Measurements from ENCODE around the gene BANP.

Gene BANP

GRCh38 chr16:88070341-88070740, 119.1 kb downstream of the BANP start:
- no peak overlapping the region for H3K18ac ChIP-seq (ENCODE audit: low read depth in 1 of 2, low read length in 2 of 2)
- H2BK120ac ChIP-seq (ENCODE audit: low read depth, low read length) = no peak overlapping the region
- no peaks in the 10 kb centered on the region for H3K27me3 ChIP-seq (ENCODE audit: control insufficient read depth in 1 of 2, insufficient read depth in 1 of 2, low read length in 2 of 2)
- no peak overlapping the region for H4K91ac ChIP-seq (ENCODE audit: low read length)
- no peak overlapping the region for H3K27ac ChIP-seq (ENCODE audit: low read length, poor library complexity, severe bottlenecking)
- H3K4me2 ChIP-seq (ENCODE audit: low read length, poor library complexity, severe bottlenecking) = no peak overlapping the region
- no peak overlapping the region for H3K23ac ChIP-seq (ENCODE audit: low read length in 2 of 2)
- no peak overlapping the region for H3K9ac ChIP-seq (ENCODE audit: low read length)
- H4K8ac ChIP-seq (ENCODE audit: low read length) = no peak overlapping the region
- H2BK5ac ChIP-seq (ENCODE audit: low read depth, low read length, poor library complexity, severe bottlenecking) = no peak overlapping the region
- H2AFZ ChIP-seq (ENCODE audit: low read depth, low read length) = no peak overlapping the region
- no peak overlapping the region for H3K4ac ChIP-seq (ENCODE audit: low read depth in 1 of 2, low read length in 2 of 2)
- peaks cover 28% of the 10 kb centered on the region for H3K79me1 ChIP-seq (replicated peaks; ENCODE audit: low read length, poor library complexity, severe bottlenecking)
- no peaks in the 10 kb centered on the region for H3K9me3 ChIP-seq (ENCODE audit: control insufficient read depth, low read length)
- H3K4me1 ChIP-seq (ENCODE audit: control insufficient read depth, insufficient read depth, low read depth, low read length) = peaks cover 12% of the 10 kb centered on the region
- WGBS = 90% methylated on average over 12 of the region's 12 CpGs
- H3K14ac ChIP-seq (ENCODE audit: low read length in 2 of 2) = no peak overlapping the region
- peaks cover 19 to 82% of the 10 kb centered on the region in 2 experiments for H3K36me3 ChIP-seq (ENCODE audit: control insufficient read depth in 1 of 2, insufficient read depth in 2 of 2, low read depth in 1 of 2, low read length in 2 of 2)
- H2AK5ac ChIP-seq (ENCODE audit: low read length, severe bottlenecking) = no peak overlapping the region
- DNase-seq = no peak
- H2BK12ac ChIP-seq (ENCODE audit: low read length in 2 of 2) = no peak overlapping the region
- no peak overlapping the region for H2BK15ac ChIP-seq (ENCODE audit: low read depth, poor library complexity, severe bottlenecking)
- H3K4me3 ChIP-seq (ENCODE audit: insufficient read depth in 1 of 2, low read depth in 1 of 2, low read length in 2 of 2) = no peak overlapping the region

- Histone ChIP-seq H3K4me1 (ENCODE audit: control insufficient read depth, insufficient read depth, low read depth, low read length) (peaks cover 9% of the 10 kb centered on the region), H2BK15ac (ENCODE audit: low read depth, poor library complexity, severe bottlenecking) (no peak overlapping the region), H4K8ac (ENCODE audit: low read length) (no peak overlapping the region), H3K4me3 (ENCODE audit: insufficient read depth in 1 of 2, low read depth in 1 of 2, low read length in 2 of 2) (no peak overlapping the region), H3K18ac (ENCODE audit: low read depth in 1 of 2, low read length in 2 of 2) (no peak overlapping the region), H3K9me3 (ENCODE audit: control insufficient read depth, low read length) (no peaks in the 10 kb centered on the region), H3K14ac (ENCODE audit: low read length in 2 of 2) (no peak overlapping the region), H4K91ac (ENCODE audit: low read length) (no peak overlapping the region), H3K4ac (ENCODE audit: low read depth in 1 of 2, low read length in 2 of 2) (no peak overlapping the region), H3K79me1 (replicated peaks; ENCODE audit: low read length, poor library complexity, severe bottlenecking) (peaks cover 28% of the 10 kb centered on the region), H2AK5ac (ENCODE audit: low read length, severe bottlenecking) (no peak overlapping the region), H3K27ac (ENCODE audit: low read length, poor library complexity, severe bottlenecking) (no peak overlapping the region), H2BK120ac (ENCODE audit: low read depth, low read length) (no peak overlapping the region), H3K36me3 (ENCODE audit: control insufficient read depth in 1 of 2, insufficient read depth in 2 of 2, low read depth in 1 of 2, low read length in 2 of 2) (peaks cover 19 to 79% of the 10 kb centered on the region in 2 experiments), H3K23ac (ENCODE audit: low read length in 2 of 2) (no peak overlapping the region), H2AFZ (ENCODE audit: low read depth, low read length) (no peak overlapping the region), H3K4me2 (ENCODE audit: low read length, poor library complexity, severe bottlenecking) (no peak overlapping the region), H3K9ac (ENCODE audit: low read length) (no peak overlapping the region), H3K27me3 (ENCODE audit: control insufficient read depth in 1 of 2, insufficient read depth in 1 of 2, low read length in 2 of 2) (no peaks in the 10 kb centered on the region), H2BK12ac (ENCODE audit: low read length in 2 of 2) (no peak overlapping the region), H2BK5ac (ENCODE audit: low read depth, low read length, poor library complexity, severe bottlenecking) (no peak overlapping the region)
- DNase-seq = no peak
- 95% methylated on average over 22 of the region's 23 CpGs for WGBS
Measured at GRCh38 chr16:88070989-88071625, 119.9 kb downstream of the BANP start.

- peaks cover 19 to 86% of the 10 kb centered on the region in 2 experiments for H3K36me3 ChIP-seq (ENCODE audit: control insufficient read depth in 1 of 2, insufficient read depth in 2 of 2, low read depth in 1 of 2, low read length in 2 of 2)
- no peaks in the 10 kb centered on the region for H3K9me3 ChIP-seq (ENCODE audit: control insufficient read depth, low read length)
Measured at GRCh38 chr16:88071908-88072307, 120.7 kb downstream of the BANP start.

GRCh38 chr16:88072571-88073001, 121.4 kb downstream of the BANP start:
- Histone ChIP-seq H3K23ac (ENCODE audit: low read length in 2 of 2) (no peak overlapping the region), H3K27me3 (ENCODE audit: control insufficient read depth in 1 of 2, insufficient read depth in 1 of 2, low read length in 2 of 2) (no peaks in the 10 kb centered on the region), H3K4ac (ENCODE audit: low read depth in 1 of 2, low read length in 2 of 2) (no peak overlapping the region), H2AFZ (ENCODE audit: low read depth, low read length) (no peak overlapping the region), H3K27ac (ENCODE audit: low read length, poor library complexity, severe bottlenecking) (no peak overlapping the region), H3K4me3 (ENCODE audit: insufficient read depth in 1 of 2, low read depth in 1 of 2, low read length in 2 of 2) (no peak overlapping the region), H3K9ac (ENCODE audit: low read length) (no peak overlapping the region), H2BK15ac (ENCODE audit: low read depth, poor library complexity, severe bottlenecking) (no peak overlapping the region), H4K8ac (ENCODE audit: low read length) (no peak overlapping the region), H2AK5ac (ENCODE audit: low read length, severe bottlenecking) (no peak overlapping the region), H3K4me1 (ENCODE audit: control insufficient read depth, insufficient read depth, low read depth, low read length) (peaks cover 7% of the 10 kb centered on the region), H2BK5ac (ENCODE audit: low read depth, low read length, poor library complexity, severe bottlenecking) (no peak overlapping the region), H3K4me2 (ENCODE audit: low read length, poor library complexity, severe bottlenecking) (no peak overlapping the region), H2BK120ac (ENCODE audit: low read depth, low read length) (no peak overlapping the region), H3K9me3 (ENCODE audit: control insufficient read depth, low read length) (no peaks in the 10 kb centered on the region), H2BK12ac (ENCODE audit: low read length in 2 of 2) (no peak overlapping the region), H3K36me3 (ENCODE audit: control insufficient read depth in 1 of 2, insufficient read depth in 2 of 2, low read depth in 1 of 2, low read length in 2 of 2) (peaks cover 23 to 87% of the 10 kb centered on the region in 2 experiments), H4K91ac (ENCODE audit: low read length) (no peak overlapping the region), H3K18ac (ENCODE audit: low read depth in 1 of 2, low read length in 2 of 2) (no peak overlapping the region), H3K79me1 (replicated peaks; ENCODE audit: low read length, poor library complexity, severe bottlenecking) (peaks cover 25% of the 10 kb centered on the region), H3K14ac (ENCODE audit: low read length in 2 of 2) (no peak overlapping the region)
- DNase-seq = no peak
- WGBS = 96% methylated on average over 23 of the region's 23 CpGs

More at GRCh38 chr16:88071908-88072307, 120.7 kb downstream of the BANP start:
- Histone ChIP-seq H3K79me1 (replicated peaks; ENCODE audit: low read length, poor library complexity, severe bottlenecking) (peaks cover 28% of the 10 kb centered on the region), H3K9ac (ENCODE audit: low read length) (no peak overlapping the region), H3K27ac (ENCODE audit: low read length, poor library complexity, severe bottlenecking) (no peak overlapping the region), H2AK5ac (ENCODE audit: low read length, severe bottlenecking) (no peak overlapping the region), H3K23ac (ENCODE audit: low read length in 2 of 2) (no peak overlapping the region), H3K18ac (ENCODE audit: low read depth in 1 of 2, low read length in 2 of 2) (no peak overlapping the region), H2BK15ac (ENCODE audit: low read depth, poor library complexity, severe bottlenecking) (no peak overlapping the region), H4K91ac (ENCODE audit: low read length) (no peak overlapping the region), H3K4ac (ENCODE audit: low read depth in 1 of 2, low read length in 2 of 2) (no peak overlapping the region), H3K4me1 (ENCODE audit: control insufficient read depth, insufficient read depth, low read depth, low read length) (peaks cover 7% of the 10 kb centered on the region), H4K8ac (ENCODE audit: low read length) (no peak overlapping the region), H3K4me2 (ENCODE audit: low read length, poor library complexity, severe bottlenecking) (no peak overlapping the region), H2BK5ac (ENCODE audit: low read depth, low read length, poor library complexity, severe bottlenecking) (no peak overlapping the region), H2BK120ac (ENCODE audit: low read depth, low read length) (no peak overlapping the region), H3K27me3 (ENCODE audit: control insufficient read depth in 1 of 2, insufficient read depth in 1 of 2, low read length in 2 of 2) (no peaks in the 10 kb centered on the region), H2AFZ (ENCODE audit: low read depth, low read length) (no peak overlapping the region), H2BK12ac (ENCODE audit: low read length in 2 of 2) (no peak overlapping the region), H3K4me3 (ENCODE audit: insufficient read depth in 1 of 2, low read depth in 1 of 2, low read length in 2 of 2) (no peak overlapping the region), H3K14ac (ENCODE audit: low read length in 2 of 2) (no peak overlapping the region)
- DNase-seq = no peak
- WGBS = 98% methylated on average over 33 of the region's 33 CpGs

All from mesenchymal stem cell (in vitro differentiated cells and primary cell).